GM21737 (cell line): ENCODE results near the gene SIRPG.
"Not testable (repeated sequence)": the region's sequence is repeated elsewhere in the genome, so short reads cannot be mapped to it uniquely, and the experiment has no call there.

Experiments used
- ATAC-seq: cut with Tn5 transposase; IDR thresholded peaks from one replicate; pipeline ENCODE4 v1.9.1; 2021; ENCODE audit warnings: mild to moderate bottlenecking, moderate library complexity; ENCODE audit not compliant: unreplicated experiment

SIRPG gene

DNA sequence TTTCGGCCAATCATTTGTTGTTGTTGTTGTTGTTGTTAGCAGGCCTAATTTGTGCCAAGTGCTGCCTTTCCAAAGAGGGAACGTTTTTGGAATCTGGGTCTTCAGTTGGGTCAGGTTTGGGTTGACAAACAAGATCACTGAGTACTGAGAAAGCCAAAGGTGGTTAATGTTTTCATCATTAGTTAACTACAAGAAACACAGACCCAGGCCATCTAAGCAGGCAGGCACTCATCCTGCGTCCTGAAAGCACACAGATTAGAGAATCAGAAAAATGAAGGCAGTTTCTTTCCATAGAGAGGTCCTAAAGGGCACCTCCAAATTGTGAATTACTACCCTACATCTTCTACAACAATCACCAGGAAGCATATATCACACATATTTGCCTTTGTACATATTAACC, 15.1 kb upstream of the SIRPG start:
- ATAC-seq: no peak

DNA sequence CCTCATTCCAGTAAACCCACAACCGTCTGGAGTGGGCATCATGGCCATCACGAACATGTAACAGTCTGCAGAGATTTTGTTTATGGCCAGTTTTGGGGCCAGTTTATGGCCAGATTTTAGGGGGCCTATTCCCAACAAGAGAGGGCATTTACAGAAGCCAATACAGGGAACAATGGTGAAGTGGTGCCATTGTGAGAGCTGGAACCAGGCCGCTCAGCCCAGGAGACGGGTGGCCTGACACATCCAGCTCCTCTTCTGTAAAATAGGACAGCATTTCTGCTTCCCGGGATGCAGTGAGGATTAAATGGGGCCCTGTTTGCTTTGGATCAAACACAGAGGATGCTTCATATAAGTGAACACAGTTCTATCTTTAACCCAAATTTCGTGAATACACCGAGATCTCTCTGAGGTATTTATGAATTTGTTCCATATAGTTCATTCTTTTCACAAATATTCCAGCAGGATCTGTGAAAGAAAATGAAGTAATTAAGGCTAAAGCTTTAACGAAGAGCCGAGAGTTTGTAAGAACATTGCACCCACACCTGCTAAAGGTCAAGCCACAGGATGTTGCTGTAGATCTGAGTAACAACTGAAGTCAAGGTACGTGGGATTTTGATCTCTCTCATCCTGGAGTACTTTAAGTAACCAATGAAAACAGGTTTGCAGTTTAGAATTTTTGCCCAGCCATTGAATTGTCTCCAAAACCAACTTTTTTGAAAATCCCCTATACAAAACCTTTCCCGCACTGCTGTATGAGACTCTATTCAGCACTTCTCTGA, 14.5 kb upstream of the SIRPG start:
- no peak for ATAC-seq

DNA sequence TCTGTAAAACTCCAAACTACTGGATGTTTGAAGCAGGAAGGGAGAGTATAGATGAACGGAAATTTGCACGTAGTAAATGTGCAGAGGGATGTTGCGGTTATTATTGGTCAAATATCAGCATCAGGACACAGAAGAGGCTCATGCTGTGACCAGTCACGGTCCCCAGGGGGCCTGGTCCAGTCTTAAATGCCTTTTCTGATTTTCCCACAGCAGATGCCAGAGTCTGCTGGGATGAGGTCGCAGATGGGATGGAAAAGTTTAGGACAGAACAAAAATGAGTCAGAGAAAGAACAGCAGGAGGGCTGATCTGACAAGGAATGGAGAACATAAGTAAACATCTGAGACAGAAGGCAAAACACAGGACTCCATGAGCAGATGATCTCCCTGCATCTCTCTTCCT, 11.7 kb upstream of the SIRPG start:
- no peak for ATAC-seq

DNA sequence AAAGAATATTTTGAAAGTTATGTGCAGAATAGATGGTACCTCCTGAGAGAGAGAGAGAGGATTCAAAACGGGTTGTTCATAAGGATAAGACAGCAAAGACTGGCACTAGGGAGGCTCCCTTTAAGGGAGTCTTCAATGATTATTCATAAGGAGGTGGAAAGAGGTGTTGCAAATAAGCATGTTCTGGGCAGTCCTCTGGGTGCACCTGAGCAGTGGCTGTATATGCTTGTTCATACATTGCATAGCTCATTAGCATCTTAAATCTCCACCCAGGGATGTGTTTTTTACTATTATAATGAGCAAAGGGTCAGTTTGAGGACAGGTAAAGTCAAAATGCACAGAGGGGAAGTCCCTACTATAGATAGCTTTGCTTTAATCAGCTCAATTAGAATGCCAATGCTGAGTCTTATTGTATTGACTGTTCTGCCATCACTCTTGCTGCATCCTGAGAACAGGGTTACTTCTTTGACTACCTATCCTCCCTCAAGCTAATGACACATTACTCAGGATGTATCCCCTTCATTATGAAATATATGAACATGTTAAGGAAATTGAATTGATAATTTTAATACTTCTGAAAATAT, 10.0 kb upstream of the SIRPG start:
- no peak for ATAC-seq

DNA sequence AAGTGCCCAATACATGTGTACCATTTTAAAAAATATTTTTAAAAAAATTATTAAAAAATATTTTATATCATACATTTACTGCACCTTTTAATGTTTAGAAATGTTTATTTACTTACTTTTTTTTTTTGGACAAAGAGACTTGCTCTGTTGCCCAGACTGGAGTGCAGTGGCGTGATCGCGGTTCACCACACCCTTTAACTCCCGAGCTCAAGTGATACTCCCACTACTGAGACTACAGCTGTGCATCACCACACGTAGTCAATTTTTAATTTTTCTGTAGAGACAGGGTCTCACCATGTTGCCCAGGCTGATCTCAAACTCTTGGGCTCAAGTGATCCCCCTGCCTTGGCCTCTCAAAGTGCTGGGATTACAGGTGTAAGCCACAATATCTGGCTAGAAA, 9.2 kb upstream of the SIRPG start:
- ATAC-seq: no peak

DNA sequence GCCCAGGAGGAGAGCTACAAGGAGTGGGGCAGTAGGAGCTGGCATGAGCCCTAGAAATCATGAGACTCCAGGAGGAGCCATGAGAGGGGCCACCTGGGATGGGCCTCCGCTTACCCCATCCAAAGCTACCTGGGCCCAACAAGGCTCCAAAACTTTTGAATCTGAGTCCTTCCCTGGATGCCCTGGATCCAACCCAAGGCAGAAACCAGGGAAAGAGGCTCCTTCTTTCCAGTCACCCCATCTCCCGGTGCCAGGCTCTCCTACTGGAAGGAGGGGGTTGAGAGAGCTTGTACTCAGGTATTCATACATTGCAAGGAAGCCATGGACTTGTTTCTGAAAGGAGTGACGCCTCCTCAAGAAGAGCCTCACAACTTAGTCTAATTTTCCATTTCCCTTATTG, 7.8 kb upstream of the SIRPG start:
- no peak for ATAC-seq

DNA sequence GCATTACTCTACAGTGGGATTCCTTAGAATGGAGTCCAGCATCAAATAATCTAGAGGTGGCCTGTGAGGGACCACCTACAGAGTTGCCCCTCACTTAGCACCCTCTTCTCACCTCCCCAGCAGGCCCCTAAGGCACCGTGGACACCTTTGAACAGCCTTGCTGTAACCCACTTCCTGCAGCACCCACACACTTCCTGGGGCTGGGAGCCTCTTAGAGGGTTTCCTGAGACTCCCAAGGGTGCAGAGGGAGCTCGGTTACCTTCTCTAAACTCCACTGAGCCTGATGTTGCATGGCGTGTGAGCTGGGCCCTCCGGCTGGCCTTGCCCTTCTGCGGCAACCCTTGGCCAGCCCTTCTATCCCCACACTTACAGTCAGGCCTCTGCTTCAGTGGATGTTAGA, 7.3 kb upstream of the SIRPG start:
- ATAC-seq: no peak

DNA sequence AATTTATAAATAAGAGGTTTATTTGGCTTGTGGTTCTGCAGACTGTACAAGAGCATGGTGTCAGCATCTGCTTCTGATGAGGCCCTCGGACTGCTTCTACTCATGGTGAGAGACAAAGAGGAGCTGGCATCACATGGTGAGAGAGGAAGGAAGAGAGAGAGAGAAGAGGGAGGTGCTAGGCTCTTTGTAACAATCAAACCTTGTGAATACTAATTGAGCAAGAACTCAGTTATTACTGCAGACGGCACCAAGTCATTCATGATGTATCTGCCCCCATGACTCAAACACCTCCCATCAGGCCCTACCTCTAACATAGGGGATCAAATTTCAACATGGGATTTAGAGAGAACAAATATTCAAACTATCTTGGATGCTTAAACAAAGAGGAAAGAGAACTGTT, 6.3 kb upstream of the SIRPG start:
- no peak for ATAC-seq

DNA sequence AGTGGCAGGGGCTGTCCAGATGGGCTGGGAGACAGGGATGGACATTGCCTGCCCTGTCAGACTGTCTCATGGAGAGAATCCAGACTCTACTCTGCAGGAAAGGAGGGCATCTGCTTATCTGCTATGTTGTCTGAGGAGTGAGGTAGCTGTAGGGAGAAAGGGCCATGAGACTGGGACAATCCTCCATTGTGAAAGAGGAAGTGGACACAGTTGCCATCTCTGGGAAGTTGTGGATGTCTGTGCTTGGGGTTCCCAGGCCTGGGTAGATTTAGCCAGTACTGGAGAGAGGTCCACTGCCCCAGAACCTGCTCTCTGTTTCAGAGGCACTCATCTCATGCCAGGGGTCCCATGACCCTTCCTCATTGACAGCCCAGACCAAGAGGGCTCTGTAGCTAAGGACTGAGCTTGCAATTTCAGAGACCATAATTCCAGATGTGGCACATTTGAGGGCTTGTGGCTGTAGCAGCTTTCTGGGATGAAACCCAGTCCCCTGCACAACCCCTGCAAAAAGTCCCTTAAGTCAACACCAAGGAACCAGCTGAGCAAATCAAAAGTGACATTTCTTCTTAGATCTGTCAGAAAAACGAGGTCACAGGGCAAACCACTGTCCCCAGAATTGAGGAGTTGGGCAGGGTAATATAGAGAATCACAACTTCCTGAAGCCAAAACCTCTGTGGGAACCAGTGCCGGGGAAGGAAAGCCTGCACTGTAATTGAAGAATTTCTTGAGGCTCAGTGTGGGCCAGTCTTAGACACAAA, 4.1 kb upstream of the SIRPG start:
- no peak for ATAC-seq

DNA sequence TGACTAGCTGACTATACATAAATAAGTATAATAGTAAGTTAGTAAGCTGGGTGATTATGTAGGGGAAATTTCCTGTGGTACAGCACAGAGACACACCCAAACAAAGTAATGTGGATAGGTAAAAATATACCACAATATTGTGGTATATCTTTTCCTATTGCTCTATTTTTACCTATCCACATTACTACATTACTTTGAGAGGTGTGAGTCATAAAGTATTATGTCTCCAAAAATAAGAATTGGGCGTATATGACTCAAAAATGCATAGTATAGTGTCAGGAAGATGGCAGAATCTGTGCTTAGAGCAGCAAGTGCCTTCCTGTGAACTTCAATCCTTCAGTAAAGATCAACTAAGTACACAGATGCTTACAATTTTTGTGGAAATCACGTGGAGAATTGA, 2.7 kb upstream of the SIRPG start:
- no peak for ATAC-seq

DNA sequence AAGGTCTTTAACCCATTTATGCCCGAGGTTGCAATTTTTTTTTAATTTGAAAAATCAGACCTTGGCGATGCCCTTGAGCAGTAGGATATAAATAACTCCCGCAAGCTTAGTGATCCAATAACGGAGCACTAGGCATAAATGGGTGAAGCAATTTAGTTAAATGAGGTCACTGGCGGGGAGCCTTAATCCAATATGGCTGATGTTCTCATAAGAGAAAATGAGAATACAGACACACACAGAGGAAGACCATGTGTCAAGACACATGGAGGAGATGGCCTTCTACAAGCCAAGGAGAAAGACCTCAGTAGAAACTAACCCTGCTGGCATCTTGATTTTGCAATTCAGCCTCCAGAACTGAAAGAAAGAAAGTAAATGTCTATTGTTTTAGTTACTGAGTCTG, 735 bp downstream of the SIRPG start:
- no peak for ATAC-seq

DNA sequence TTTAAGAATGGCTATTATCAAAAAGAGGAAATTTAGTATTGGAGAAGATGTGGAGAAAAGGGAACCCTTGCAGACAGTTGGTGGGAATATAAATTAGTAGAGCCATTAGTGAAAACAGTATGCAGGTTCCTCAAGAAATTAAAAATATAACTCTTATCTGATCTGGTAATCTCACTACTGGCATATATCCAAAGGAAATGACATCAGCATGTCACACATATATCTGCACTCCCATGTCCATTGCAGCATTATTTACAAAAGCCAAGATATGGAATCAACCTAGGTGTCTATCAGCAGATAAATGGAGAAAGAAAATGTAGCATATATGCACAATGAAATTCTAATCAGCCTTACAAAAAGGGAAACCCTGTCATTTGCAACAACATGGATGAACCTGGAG, 2.6 kb downstream of the SIRPG start:
- ATAC-seq: no peak

DNA sequence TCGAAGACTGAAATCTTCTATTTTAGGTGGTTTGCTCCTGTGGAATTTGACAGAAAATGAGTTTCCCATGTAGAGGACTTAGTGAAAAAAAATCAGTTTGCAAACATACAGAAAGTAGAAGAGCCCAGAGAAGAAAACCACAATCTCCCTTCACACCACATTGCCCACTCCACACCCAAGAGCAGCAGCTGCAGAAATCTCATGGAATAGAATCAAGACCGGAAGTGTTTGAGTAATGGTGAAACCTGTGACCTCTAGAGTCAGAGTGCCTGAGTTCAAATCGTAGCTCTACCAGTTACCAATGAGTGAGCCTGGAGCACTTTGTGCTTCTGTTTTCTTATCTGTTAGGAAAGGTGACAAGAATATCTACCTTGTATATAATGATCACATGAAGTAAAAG, 4.6 kb downstream of the SIRPG start:
- no peak for ATAC-seq

DNA sequence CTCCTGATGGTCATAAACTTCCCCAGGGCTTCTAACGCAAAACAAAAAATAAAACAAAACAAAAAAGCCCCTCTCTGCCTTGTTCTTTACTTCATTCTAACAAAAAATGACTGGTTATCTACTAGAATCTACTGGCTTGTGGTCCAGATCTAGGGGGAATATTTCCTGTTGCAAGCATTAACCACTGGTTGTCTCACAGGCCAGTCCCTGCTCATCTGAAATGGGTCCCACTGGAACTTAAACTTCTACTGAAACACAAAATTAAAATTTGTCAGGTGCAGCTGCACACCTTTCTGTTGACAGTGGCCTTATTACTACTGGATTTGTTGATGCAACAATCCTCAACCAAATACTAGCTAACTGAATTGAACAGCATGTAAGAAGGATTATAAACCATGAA, 5.5 kb downstream of the SIRPG start:
- no peak for ATAC-seq

DNA sequence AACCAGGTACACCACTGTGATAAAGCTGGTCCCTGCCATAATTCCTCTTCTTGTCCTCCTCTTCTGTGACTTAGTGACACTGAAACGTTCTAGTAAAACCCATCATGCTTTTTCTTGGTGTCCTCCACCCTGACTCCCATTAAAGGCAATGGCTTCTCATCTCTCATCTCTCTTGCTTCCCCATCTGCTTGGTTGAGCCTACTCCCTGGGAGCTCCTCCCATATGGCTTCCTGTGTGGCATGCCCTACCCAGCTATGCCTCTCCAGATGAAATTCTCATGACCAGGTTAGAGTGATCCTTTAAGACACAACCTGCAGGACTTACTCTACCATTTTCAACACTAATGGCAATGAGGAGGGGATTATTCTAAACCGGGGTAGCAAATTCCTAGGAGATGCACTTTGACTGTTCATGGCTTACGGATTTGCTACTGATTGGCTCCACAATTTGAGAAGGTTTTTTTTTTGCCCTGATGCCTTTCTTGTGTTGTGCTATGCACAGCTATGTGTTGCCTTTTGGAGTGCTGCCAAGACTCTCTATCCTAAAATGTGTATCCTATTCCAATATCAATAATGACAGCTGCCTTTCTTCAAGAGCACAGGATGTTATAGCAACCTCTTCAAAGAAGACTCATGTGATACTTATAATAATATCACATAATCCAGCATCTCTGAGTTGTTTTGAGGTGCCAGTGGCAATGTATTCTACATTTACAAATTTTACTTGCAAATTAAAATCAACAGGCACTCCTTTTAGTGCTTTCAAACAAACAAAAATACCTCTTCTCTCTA, 6.1 kb downstream of the SIRPG start:
- ATAC-seq: no peak

DNA sequence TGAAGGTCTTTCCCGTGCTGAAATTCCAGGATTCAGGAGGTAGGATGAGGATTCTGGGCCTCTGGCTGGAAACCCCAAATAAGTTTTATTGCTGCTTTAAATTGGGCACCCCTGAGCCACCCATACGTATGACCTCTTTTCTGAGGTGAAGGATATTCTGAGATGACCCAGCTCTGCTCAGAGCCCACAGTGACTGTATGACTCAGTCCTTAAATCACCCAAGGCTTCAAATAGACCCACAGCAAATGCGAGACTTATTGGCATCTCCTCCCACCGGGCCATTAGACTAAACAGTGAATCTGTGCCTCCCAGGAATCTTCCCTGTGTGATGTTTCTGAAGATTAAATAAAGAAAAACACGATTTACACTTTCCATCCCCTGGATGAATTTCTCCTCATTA, 9.5 kb downstream of the SIRPG start:
- no peak for ATAC-seq

DNA sequence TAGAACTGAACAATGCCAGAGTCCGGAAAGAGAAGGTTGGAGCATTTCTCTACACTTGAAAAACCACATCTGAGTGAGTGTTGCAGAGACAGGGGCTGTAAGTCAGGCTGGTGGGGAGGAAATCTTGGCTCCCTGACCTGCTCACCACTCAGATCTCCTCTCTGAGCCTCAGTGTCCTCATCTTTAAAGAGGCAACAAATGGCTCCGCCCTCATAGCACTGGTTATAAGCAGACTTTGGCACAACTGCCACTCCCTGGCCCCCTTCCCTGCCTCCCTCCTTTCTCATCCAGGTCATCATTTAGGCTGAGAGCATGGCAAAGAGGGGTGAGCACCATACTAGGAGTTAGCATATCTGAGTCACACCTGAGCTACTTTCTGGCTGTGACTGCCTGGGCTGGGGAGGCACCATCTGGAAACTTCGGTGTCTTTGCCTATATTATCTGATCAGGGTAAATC, 10.6 kb downstream of the SIRPG start:
- ATAC-seq: no peak

DNA sequence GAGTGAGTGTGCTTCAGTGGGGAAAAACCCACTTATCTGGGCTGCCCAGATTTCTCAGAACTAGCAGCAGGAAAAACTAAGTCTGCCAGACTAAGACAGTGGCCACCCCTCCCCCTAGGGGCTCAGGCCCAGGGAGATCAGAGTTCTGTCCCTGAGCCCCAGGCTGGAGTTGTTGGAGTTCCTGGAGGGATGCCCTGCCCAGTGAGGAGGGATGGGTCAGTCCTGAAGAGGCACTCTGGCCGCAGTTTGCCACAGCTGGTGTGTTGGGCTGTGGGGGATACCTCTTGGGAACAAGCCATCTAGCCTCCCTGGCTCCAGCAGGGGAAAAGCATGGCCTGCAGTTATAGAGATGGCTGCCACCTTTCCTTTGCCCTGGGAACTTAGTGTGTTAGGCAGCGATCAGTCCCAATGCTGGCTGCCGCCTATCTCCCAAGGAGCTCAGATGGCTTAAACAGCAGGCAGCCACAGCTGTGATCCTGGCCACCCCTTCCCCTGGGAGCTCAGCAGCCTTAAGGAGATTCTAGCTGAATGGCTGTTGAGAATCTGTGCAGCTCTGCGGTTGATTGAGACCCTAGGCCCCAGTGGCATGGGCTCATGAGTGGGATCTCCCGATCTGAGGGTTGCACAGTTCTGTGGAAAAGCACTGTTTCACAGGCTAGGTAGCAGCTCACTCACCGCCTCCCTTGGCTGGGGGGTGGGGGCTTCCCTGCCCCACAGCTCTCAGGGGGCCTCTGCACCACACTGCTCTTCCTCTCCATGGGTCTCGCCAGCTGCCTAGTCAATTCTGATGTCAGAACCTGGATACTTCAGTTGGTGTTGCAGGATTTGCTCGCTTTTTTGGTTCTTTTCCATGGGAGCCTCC, 13.2 kb downstream of the SIRPG start:
- no peak for ATAC-seq

DNA sequence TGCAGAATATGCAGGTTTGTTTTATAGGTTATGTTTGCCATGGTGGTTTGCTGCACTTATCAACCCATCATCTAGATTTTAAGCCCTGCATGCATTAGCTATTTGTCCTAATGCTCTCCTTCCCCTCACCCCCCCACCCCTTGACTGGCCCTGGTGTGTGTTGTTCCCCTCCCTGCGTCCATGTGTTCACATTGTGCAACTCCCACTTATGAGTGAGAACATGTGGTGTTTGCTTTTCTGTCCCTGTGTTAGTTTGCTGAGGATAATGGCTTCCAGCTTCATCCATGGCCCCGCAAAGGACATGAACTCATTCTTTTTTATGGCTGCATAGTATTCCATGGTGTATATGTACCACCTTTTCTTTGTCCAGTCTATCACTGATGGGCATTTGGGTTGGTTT, 18.9 kb downstream of the SIRPG start:
- not testable (repeated sequence) for ATAC-seq

DNA sequence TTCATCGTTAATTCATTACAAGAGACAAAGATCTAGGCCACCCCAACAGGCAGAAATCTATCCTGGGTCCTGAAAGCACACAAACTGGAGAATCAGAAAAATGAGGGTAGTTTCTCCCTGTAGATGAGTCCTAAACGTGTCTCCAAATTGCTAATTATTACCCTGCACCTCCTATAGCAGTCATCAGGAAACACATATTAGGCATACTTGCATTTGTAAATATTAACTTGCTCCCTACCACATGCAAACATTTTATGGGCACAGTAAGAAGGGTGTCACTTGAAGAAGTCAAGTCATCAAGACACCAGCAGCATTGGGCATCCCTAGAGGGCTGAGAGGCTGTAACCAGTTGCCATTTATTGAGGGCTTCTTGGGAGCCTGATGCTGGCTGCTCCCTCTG, 19.8 kb downstream of the SIRPG start:
- ATAC-seq: no peak
